GM12875 (cell line): ENCODE measurements around the gene FAM47E.

ENCODE experiments used
- H3K4me3 ChIP-seq: one replicate; pipeline ENCODE4 v1.5.1; 2011; ENCODE audit warnings: low read depth, low read length, control low read depth
- CTCF ChIP-seq: IDR thresholded peaks from 2 replicates; pipeline ENCODE4 v1.5.1; 2011; ENCODE audit warnings: low read depth, mild to moderate bottlenecking, control low read depth, inconsistent platforms, low read length, moderate library complexity, borderline replicate concordance; ENCODE audit not compliant: insufficient read depth

Gene FAM47E

GRCh38 chr4:76266627-76267026, 15.1 kb downstream of the FAM47E start:
- TF ChIP-seq CTCF, result no peak
- no peak overlapping the region for H3K4me3 ChIP-seq

- no peak for TF ChIP-seq CTCF
- no peak overlapping the region for H3K4me3 ChIP-seq
These were observed 16.3 kb downstream of the FAM47E start for GRCh38 chr4:76267811-76268210.

- no peak for TF ChIP-seq CTCF
- no peak overlapping the region for H3K4me3 ChIP-seq
These were observed 19.0 kb downstream of the FAM47E start for GRCh38 chr4:76270244-76271175.

- no peak overlapping the region for H3K4me3 ChIP-seq
- no peak for TF ChIP-seq CTCF
These were observed 19.7 kb downstream of the FAM47E start for GRCh38 chr4:76271248-76271647.

- no peak overlapping the region for H3K4me3 ChIP-seq
- no peak for TF ChIP-seq CTCF
These were observed 20.6 kb downstream of the FAM47E start for GRCh38 chr4:76272073-76272472.

- no peak overlapping the region for H3K4me3 ChIP-seq
- no peak for TF ChIP-seq CTCF
These were observed 21.1 kb downstream of the FAM47E start for GRCh38 chr4:76272582-76272981.

GRCh38 chr4:76272999-76273398, 21.5 kb downstream of the FAM47E start:
- TF ChIP-seq CTCF, result no peak
- H3K4me3 ChIP-seq, result no peak overlapping the region
